HG02884 (cell line): ENCODE results near the gene PLXND1.

Source experiments
- ATAC-seq: cut with Tn5 transposase; IDR thresholded peaks from one replicate; pipeline ENCODE4 v1.9.1; 2021; ENCODE audit warnings: mild to moderate bottlenecking, moderate library complexity; ENCODE audit not compliant: unreplicated experiment

PLXND1 gene

DNA sequence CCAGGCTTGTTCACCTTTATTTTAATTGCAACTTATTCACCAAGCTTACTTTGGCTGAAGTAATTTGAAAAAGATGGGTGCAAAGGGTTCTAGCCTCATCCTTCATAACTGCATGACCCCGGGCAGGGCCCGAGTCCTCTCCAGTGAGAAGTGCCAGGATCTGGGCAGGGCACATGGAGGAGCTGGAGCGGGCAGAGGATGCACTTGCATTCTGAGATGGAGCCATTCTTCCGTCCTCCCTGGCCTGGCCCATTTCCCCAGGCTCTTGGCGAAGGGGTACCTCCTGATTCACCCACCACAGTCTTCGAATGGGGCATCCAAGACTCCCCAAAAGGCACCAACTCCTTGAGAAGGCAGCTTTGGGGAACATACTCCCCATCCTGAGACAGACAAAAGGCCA, 22.5 kb upstream of the PLXND1 start:
- ATAC-seq = no peak

- no peak for ATAC-seq
Observed at GRCh38 chr3:129628169-129628522, 21.7 kb upstream of the PLXND1 start.

DNA sequence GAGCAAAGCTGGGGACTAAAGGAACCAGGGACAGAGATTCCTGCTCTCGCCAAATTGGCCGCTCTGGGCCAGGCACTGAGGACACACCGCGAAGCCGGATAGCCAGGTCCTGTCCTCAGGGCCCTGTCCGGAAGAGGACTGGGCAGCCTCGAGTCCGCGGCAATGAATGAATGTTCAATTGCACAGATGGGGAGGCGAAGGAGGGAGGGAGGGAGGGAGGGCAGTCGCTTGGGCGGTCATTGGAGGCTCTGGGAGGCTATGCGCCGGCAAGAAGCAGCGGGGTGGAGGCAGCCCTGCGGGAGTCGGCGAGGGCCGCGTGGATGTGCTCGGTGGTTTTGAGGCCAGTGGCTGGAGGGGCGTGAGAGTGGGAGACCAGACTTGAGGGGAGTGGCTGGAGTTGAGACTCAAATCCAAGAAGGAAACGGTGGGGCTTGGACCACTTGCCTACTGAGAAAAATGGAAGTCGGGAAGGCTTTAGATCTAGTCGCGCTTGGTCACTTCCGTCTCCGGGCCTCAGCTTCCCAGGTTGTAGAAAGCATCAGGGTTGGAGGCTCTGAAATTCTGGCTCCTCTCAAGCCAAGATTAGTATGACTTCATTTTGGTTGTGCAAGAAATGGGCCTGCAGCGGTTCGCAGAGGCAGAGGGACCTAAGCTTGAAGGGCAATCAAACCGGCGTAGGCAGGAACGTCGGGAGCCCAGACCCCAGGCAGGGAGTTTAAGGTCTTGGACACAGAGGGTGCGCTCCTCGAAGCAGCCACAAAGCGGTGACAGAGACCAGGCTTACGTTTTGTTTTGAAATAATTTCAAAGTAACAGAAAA, 21.1 kb upstream of the PLXND1 start:
- peak; percentile 39 for ATAC-seq

GRCh38 chr3:129626744-129627349, 20.4 kb upstream of the PLXND1 start:
- peak; percentile 87 for ATAC-seq

GRCh38 chr3:129625072-129625874, 18.8 kb upstream of the PLXND1 start:
- ATAC-seq = no peak

DNA sequence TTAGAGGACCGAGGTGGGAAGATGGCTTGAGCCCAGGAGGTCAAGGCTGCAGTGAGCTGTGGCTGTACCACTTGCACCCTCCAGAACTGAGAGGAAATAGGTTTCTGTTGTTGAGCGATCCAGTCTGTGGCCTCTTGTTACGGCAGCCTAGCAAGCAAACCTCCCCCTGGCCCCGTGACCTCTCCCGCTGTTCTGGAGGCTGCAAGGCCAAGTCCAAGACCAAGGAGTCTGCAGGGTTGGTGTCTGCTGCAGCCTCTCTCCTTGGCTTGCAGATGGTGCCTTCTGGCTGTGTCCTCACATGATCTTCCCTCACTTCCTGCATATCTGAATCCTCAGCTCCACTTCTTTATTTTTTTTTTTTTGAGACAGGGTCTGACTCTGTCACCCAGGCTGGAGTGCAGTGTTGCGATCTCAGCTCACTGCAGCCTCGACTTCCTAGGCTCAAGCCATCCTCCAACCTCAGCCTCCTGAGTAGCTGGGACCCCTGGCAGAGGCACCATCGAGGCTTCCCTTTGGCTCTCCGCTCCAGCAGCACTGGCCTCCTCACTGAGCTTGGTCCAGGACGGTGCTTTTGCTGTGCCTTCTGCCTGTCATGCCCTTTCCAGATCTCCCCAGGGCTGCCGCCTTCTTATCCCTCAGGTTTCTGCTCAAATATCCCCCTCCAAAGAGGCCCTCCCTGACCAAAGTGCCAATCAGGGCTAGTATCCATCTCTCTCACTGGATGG, 18.0 kb upstream of the PLXND1 start:
- ATAC-seq = no peak

DNA sequence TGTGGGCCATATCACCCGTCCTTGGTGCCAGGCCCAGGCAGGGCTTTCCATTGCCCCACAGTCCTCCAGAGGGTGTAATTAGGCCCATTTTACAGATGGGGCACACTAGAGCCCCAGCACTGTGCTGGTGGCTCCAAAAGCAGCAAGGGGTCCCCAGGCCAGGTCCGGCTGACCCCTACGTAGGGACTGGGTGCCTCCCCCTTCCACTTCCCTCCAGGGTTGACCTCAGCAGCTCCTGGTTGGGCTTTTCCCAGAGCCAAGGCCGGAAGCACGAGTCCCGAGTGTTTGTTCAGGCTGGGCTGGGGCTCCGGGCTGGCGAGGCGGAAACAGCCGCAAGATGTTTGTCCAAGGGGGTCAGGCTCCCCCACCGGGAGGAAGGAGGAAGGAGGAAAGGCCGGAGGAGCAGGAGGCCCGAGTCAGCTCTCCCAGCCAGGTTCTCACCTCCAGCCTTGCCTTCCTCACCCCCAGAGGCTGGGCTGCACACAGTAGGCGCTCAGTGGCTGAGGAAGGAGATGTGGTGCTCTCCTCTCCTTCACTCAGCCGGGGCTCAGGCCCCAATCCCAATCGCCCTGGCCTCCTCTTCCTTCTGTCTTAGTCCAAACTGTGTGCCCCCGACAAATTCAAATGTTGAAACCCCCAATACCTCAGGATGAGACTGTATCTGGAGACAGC, 17.1 kb upstream of the PLXND1 start:
- no peak for ATAC-seq

DNA sequence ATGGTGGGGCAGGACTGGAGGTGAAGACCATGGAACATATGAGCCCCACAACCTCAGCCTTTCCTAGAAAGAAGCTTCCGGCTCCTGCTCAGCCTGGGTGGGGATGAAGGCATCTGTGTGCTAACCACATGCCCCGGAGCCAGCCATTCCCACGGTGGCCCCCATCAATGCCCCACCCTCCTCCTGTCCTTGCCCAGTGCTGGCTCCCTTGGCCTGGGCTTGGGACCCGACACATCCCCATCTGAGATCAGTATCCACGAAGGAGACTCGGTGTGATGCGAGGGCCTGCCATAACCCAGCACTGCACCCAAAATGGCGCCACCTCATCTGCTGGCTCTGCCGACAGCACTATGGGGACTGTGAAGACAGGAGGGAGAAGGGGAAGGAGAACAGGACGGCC, 16.5 kb upstream of the PLXND1 start:
- ATAC-seq = no peak

DNA sequence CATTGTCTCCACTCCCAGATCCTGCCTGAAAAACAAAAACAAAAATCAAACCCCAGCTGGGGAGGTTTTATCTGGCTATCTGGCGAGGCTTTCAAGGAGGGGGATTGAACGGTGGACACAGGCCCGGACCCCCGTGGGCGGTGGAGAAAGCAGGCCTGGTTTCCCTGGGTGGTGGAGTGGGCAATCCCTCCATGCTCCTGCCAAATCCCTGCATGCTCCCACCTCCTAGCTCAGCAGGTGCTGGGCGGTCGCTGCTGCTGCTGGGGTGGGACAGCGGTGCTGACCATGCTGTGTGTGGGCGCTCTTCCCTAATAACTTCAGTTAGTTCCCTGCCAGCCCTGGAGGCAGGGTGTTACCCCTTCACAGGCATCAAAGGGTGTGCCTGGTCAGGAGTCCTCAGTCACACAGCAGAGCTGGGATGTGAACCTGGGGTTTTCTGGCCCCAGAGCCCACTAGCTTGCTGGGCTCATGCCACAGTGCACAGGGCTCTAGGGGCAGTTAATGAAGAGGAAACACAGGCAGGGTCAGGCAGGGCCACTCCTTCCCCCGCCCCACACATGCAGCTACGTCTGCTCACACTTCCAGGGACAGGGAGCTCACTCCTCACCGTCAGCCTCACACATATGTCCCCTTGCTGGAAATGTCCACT, 15.9 kb upstream of the PLXND1 start:
- no peak for ATAC-seq

- no peak for ATAC-seq
Observed at GRCh38 chr3:129621626-129622225, 15.2 kb upstream of the PLXND1 start.

DNA sequence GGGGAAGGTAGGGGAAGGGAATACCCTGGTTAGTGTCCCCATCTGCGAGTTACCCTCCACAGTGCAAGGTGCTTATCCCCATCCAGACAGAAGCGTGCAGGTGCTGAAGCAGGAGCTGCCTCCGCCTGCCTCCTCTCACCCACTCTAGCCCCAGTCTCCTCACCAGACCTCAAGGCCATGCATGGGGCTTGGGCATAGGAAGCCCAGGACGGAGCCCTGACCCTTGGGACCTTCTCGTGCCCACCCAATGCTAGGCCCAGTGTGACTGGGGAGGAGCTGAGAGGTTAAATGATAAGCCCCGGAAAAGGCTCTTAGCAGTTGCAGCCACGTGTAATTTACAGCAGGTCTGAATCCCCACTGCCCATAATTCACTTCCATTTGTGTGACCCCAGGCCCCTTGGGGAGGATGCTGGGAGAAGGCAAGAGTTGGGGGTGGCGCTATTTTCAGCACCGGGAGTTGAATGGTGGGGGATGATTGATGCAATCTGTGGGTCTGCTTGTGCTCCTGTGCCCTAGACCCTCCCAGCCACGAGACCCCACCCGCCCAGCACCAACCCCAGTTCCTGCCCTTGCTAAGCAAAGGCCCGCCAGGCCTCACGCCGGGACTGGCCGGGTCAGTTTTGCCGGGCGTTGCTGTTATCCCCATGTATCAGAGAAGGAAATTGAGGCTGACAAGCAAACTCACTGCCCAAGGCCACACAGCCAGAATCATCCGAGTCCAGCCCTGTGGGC, 14.5 kb upstream of the PLXND1 start:
- no peak for ATAC-seq

DNA sequence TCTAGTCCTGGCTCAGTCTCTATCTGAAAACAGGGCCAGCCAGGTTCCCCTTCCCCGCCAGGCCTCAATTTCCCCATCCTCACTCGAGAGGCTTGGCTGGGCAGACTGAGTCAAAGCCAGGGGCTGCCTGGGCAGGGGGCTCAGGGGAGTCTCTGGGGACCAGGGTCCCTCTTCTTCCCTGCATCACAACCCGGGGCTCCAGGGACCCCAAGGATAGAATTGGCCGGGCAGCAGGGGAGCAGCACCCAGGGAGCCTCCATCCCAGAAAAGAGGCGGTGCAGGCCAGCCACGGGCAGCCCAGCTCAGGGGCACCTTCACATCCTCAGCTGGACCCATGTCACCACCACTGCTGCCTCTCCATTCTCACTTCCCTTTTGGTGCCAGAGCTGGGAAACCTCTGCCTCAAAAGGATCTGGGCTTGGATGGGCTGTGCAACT, 13.3 kb upstream of the PLXND1 start:
- no peak for ATAC-seq

- ATAC-seq = no peak
Observed at GRCh38 chr3:129618901-129619671, 12.6 kb upstream of the PLXND1 start.

DNA sequence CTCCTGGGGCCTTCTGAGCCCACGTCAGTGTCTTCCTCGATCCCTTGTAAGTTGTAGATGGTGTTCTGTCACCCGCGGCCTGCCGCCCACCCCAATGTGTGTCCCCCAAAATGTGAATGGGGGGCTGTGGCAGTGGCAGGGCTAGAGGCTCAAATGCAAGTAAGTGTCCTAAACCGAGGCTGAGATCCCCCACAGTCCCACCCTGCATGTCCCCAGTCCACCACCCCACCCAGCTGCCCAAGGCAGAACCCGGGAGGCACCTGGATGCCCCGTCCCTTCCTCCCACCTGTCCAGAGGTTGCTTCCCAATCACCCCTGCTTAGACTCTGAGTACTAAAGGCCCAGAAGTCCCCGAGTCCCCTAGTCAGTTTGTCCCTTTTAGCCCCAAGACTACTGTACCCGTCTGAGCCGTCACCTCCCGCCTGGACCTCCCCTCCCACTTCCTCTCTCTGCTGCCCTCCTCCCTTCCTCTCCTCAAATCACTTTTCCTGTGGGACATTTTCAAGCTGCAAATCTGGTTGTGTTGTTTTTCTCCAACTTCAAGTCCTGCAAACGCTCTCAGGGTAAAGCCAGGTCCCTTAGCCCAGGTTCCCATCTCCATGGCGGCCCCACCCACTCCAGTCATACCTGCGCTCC, 11.8 kb upstream of the PLXND1 start:
- ATAC-seq = no peak

GRCh38 chr3:129617381-129618185, 11.1 kb upstream of the PLXND1 start:
- ATAC-seq = no peak

DNA sequence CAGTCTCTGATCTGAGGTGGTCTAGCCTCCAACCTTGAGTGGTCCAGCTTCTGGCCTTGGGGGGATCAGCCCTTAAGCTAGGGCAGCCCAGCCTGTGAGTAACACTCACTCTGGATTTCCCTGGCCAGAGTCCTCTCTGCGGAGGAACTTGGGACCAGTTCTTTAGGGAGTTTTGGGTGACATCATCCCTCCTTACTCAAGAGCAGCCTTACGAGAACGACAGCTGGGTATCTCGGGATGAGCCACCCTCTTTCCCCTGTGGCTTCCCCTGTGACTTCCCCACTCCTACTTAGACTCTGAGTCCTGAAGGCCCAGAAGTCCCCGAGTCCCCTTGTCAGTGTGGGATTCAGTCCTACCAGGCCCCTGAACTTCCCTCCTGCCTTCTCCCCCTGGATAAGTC, 10.2 kb upstream of the PLXND1 start:
- no peak for ATAC-seq

- ATAC-seq = no peak
Observed at GRCh38 chr3:129616291-129616690, 9.8 kb upstream of the PLXND1 start.
